ENCODE data around the gene OR2T3.
"Not testable (repeated sequence)": the region's sequence is repeated elsewhere in the genome, so short reads cannot be mapped to it uniquely, and the experiment has no call there.

GRCh38 chr1:248442500-248443277 lies 30.5 kb upstream of the OR2T3 start:
- not testable (repeated sequence) for TF ChIP-seq MAX (IDR thresholded peaks at IDR 0.05; ENCODE audit: low read depth, low read length)
- TF ChIP-seq, protein P1, sequence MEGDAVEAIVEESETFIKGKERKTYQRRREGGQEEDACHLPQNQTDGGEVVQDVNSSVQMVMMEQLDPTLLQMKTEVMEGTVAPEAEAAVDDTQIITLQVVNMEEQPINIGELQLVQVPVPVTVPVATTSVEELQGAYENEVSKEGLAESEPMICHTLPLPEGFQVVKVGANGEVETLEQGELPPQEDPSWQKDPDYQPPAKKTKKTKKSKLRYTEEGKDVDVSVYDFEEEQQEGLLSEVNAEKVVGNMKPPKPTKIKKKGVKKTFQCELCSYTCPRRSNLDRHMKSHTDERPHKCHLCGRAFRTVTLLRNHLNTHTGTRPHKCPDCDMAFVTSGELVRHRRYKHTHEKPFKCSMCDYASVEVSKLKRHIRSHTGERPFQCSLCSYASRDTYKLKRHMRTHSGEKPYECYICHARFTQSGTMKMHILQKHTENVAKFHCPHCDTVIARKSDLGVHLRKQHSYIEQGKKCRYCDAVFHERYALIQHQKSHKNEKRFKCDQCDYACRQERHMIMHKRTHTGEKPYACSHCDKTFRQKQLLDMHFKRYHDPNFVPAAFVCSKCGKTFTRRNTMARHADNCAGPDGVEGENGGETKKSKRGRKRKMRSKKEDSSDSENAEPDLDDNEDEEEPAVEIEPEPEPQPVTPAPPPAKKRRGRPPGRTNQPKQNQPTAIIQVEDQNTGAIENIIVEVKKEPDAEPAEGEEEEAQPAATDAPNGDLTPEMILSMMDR (IDR thresholded peaks at IDR 0.05; ENCODE audit: low read depth, low read length): not testable (repeated sequence)
